Measurements from ENCODE around the gene MGA.

GRCh38 chr15:41746802-41747201 is 86.6 kb downstream of the MGA start:
- TF ChIP-seq CTCF (IDR thresholded peaks at IDR 0.05; ENCODE audit: poor library complexity) (no peak), EZH2phosphoT487 (IDR thresholded peaks at IDR 0.05; ENCODE audit: low read depth, severe bottlenecking, unreplicated experiment) (no peak)

Data from hepatocyte (in vitro differentiated cells).